Islet precursor cell (in vitro differentiated cells): Measurements from ENCODE around the gene GTF3C2.

ENCODE experiments used
- DNase-seq: peaks from one replicate; pipeline ENCODE4 v3.0.0-alpha.2; 2018

GTF3C2 gene, protein sequence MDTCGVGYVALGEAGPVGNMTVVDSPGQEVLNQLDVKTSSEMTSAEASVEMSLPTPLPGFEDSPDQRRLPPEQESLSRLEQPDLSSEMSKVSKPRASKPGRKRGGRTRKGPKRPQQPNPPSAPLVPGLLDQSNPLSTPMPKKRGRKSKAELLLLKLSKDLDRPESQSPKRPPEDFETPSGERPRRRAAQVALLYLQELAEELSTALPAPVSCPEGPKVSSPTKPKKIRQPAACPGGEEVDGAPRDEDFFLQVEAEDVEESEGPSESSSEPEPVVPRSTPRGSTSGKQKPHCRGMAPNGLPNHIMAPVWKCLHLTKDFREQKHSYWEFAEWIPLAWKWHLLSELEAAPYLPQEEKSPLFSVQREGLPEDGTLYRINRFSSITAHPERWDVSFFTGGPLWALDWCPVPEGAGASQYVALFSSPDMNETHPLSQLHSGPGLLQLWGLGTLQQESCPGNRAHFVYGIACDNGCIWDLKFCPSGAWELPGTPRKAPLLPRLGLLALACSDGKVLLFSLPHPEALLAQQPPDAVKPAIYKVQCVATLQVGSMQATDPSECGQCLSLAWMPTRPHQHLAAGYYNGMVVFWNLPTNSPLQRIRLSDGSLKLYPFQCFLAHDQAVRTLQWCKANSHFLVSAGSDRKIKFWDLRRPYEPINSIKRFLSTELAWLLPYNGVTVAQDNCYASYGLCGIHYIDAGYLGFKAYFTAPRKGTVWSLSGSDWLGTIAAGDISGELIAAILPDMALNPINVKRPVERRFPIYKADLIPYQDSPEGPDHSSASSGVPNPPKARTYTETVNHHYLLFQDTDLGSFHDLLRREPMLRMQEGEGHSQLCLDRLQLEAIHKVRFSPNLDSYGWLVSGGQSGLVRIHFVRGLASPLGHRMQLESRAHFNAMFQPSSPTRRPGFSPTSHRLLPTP

DNA sequence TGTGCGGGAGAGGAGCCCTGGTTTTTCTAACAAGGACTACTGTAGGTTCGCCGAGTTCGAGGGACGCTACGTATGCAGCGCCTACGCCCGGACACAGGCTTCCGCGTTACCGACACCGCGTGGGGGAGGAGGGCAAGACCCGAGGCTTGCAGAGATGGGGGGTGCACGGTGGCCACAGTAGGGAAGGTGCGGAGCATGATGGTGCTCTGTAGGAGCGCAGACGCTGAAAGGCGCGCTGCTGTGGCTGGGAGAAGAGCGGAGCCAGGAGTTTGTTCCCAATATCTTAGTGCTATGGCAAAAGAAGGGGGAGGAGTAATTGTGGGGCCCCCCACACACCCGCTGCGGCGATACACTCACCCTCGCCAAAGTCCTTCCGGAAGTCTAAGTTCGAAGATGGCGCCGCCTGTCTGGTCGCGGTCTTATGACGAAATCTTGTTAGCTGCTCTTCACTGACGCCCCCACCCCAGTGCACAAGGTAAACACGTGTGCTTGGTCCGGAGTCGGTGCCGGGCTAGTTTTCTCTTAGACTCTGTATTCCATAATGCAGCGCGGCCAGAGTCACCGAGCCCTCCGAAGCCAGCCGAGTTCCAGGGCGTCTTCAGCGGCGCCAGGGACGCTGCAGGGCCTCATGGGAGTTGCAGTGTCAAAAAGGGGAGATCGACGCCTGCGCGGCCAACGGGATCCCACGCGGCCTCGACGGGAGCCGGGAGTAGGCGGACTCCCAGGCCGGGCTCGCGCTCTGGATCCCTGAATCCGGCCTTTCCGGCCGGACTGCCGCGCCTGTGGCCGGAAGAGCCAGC lies at the start of gene GTF3C2:
Gene GTF3C2, minus strand, starts transcription at position 383 of the 800 bp plus-strand sequence. CDS start 13,210 bp downstream, outside the sequence.
- DNase-seq: peak; percentile 99

DNA sequence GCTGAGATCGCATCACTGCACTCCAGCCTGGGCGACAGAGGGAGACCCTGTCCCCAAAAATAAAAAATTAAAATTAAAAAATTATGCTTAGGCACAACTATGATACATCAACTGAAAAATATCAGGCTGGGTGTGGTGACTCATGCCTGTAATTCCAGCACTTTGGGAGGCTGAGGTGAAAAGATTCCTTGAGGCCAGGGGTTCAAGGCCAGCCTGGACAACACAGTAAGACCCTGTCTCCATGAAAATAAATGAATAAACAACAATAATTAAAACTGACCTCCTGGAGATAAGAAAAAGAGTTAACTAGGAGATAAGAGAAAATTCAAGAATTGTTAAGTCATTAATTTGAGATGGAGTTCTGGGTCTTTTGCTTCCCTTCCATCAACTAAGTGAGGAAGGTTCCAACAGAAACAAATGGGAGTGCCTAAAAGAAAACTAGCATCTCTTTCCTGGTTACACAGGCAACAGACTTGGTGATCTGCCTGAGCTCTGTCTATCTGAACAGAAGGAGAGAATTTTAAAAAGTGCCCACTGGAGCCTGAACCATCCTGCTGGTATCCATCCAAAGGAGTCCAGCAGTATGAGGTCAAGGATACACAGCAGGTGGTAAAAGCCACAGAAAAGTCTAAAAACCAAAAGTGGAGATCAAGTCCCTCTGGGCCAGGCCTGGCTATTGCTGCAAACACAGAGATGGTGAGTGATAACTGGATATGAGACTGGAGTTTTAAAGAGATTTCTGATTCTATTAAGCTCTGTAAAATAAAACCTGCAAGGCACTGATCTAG lies 44.0 kb upstream of the GTF3C2 start:
- DNase-seq: no peak

DNA sequence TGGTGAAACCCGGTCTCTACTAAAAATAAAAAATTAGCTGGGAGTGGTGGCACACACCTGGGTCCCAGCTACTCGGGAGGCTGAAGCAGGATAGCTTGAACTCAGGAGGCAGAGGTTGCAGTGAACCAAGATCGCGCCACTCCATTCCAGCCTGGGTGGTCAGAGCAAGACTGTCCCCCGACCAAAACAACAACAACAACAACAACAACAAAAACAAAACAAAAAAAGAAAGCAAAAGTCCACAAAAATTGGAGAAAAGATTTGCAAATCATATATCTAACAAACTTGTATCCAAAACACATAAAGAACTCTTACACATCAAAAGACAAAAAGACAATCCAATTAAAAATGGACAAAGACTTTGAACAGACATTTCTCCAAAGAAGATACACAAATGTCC lies 42.4 kb upstream of the GTF3C2 start:
- DNase-seq: no peak

DNA sequence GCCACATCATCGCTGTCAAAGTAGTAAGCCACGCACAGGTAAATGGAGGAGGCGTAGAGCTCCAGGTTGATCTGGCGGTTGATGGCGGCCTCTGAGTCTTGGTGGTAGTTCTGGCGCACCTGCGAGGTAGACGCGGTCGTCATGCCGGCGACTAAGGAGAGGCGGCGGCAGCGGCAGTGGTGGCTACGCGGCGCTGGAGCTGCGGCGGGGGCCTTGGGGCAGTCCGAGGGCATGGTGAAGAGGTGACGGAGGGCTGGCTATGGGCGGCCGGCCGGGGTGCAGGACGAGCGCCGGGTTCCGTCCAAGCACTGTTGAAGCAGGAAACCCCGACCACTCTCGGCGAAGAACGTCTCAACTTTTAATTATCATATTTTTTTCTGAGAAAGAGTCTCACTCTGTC lies 36.7 kb upstream of the GTF3C2 start:
- no peak for DNase-seq

DNA sequence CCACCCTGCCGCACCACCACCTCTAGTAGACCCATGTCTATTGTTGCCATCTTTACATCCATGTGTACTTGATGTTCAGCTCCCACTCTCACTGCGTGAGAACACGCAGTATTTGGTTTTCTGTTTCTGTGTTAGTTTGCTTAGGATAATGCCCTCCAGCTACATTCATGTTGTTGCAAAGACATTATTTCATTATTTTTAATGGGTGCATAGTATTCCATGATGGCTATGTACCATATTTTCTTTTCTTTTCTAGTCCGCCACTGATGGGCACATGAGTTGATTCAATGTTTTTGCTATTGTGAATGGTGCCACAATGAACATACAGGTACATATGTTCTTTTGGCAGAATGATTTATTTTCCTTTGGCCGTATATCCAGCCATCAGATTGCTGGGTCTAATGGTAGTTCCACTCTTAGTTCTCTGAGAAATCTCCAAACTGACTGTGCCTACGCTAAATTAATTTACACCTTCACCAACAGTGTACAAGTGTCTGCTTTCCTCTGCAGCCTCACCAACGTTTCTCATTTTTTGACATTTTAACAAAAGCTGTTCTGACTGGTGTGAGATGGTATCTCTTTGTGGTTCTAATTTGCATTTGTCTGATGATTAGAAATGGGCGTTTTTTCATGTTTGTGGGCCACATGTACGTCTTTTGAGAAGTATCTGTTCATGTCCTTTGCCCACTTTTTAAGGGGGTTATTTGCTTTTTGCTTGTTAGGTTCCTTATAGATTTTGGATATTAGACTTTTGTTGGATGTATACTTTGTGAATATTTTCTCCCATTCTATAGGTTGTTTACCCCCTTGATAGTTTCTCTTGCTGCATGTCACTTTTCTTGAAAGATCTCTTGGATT lies 34.5 kb upstream of the GTF3C2 start:
- DNase-seq: no peak

DNA sequence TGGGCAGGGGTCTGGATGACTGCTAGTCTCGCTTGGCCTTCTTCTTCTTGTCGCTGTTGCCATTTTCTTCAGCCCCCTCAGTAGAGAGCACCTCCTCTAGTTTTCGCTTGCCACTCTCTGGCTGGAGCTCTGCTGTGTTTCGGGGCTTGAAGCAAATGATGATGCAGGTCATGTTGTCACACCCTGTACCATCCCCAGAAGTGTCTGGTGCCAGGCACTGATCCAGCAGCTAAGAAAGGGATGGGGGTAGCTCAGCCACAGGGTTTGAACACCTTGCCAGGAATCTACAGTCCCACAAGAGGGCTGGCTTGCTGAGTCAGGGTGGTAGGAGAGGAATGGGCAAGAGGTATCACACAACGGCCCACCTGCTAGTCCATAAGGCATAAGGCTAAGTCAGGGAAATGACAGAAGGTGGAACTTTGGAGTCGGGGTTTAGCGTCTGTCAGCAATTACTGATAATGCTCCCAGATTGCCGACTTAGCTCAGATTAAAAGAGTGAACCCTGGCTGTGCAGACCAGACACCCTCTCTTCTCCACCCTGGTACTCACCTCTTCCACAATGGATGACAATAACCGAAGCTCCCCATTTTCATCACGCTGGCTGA lies 25.1 kb upstream of the GTF3C2 start:
- DNase-seq: no peak

DNA sequence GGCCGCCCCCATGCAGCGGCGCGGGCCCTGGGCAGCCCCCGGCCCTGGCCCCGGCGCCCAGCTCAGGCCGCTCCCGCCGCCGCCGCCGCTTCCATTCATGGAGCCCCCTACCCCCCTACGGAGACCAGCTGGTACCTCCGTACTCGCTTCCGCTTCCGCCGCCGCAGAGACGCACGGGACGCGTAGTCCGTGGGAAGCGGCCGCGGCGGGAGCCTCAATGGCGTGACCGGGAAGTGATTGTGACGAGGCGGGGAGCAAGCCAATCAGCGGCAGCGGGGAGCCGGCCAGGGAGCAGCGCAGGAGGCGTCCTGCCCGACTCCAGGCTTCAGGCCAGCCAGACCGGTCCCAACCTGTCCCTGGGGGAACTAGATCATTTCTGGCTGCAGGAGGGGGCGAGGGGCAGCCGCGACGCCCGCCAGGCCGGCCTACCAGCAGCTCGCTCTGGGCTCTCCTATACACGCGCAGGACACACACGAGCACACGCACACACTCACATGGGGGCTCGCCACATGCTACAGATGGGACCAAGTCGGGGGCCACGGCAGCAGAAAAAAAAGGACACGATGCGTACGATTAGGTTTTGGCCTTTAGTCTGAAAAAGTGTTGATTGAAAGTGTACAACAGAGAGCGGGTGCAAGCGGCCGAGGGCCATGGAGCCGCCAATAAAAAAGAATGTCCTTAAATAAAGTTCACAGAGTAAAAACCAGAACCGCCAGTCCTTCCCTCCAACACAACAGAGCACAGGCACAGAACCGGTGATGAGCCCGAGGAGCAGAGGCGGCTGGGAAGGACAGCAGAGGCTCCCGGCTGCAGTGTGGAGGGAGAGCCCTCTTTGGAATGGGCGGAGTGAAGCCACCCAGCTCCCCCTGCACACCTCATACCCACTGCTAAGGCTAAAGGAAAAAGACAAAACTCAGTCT lies 24.3 kb upstream of the GTF3C2 start, which contains the start of gene ZNF513:
Gene ZNF513, minus strand, starts transcription at position 109 of the 920 bp plus-strand sequence. CDS start 208 bp downstream, outside the sequence.
- DNase-seq: peak; percentile 99

DNA sequence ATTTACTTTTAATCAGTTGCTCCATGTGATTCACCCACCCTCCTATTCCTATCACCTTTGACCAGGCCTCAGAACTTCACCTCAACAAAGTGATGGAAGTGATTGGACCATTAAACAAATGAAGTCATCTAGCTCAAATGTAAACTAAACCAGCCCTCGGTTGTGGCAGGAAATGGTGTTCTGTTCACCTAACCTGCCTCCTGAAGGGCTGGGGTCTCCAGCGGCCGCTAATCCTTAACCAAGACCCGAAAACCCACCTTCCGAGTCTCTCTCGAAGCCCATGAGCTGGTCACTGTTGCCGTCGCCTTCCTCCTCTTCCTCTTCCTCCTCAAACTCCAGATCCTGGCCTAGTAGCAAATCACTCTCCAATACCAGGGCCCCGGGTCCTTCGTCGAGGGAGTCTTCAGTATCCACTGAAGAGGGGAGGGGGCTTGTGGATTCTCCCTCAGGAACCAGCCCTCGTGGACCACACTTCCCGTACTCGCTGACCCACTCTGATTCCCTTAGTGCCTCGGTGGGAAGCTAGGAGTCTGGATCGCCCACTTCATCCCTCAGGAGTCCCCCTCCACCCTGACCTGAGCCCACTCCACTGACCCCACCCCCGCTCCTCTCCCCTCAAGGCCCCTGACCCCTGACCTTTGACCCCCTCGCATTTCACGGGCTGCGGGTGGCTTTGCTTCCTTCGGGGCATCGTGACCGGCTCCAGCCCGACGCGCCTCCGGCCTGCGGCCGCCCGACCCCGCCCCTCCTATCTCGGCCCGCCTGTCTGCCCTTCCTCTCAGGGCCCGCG lies 23.5 kb upstream of the GTF3C2 start:
- peak; percentile 61 for DNase-seq

DNA sequence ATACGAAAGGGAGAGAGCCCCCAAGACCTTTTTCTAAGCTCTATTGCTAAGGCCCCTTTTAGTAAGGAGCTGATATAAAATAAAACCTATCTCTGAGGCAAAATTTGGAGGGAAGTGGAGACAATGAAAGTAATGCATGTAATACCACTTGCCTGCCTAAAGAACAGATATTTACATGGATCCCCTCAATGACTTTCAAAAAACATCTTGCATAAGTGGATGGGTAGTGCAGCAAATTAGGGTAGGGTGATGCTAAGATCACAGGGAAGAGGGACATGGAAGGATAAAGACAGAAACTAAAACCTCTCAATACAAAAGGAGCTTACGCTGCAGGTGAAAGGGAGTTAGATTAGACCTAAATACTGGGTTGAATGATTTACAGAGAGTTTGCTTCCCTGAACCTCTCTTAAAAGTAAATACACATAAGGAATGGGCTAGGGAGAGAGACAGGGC lies 22.8 kb upstream of the GTF3C2 start:
- no peak for DNase-seq

DNA sequence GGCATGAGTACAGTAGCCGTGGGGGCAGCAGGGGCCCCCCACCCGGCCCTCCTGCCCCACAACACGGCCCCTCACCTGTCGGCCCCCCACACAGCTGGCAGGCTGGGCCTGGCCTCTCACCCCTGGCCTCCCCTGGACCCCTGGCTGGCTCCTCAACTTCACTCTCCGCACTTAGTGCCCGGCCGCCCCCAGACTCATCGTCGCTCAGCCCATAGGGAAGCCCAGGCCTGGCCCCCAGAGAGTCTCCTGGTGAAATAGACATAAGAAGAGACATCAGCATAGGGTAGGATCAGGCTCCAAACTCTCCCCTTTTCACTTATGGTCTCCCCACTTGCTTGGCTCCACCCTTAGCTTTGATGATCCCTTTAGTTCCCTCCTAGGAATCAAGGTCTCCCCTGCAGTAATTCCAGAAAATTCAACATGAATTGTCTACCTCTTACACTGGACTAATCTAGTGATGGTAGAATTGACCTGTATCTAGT lies 22.3 kb upstream of the GTF3C2 start:
- no peak for DNase-seq

DNA sequence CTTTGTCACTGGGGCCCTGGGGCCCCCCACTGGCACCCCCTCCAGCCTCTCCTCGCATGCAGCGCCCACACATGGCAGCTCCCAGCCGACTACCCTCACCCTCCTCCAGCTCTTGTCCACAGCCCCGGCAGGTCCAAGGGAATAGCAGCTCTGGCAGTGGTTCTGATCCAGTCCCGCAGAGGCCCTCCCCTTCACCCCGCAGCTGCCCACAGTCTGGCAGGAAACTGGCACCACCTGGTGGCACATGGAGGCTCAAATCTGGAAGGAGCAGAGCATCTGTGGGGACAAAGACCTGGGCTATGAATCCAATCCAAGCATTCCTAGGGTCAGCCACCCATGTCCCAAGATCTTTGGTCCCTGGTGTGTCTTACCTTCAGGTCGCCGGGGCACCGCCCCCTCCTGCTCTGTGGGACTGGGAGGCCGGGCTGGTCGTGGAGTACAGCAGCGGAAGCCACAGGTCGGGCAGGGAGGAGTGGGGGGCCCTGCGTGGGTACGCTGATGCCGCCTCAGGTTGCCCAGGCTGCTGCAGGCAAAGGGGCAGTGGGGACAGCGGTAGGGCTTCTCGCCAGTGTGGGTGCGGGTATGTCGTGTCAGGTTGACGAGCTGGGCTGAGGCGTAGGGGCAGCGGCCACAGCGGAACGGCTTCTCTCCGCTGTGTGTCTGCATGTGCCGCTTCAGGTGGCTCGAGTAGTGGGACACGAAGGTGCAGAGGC lies 21.7 kb upstream of the GTF3C2 start:
- no peak for DNase-seq

DNA sequence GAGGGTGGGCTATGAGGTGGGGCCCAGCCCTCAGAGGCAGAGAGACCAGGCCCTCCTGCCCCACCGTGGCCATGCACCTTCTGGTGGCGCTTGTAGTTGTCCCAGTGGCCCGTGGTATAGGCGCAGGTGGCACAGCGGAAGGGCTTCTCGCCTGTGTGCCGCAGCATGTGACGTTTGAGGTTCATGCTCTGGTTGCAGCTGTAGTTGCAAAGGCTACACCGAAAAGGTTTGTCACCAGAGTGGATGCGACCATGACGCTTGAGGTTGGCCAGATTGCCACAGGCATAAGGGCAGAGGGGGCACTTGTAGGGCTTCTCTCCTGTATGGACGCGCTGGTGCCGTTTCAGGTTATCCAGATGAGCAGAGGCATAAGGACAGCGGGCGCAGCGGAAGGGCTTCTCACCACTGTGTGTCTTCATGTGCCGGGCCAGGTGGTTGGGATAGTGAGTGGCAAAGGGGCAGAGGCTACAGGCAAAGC lies 21.1 kb upstream of the GTF3C2 start:
- DNase-seq: no peak

DNA sequence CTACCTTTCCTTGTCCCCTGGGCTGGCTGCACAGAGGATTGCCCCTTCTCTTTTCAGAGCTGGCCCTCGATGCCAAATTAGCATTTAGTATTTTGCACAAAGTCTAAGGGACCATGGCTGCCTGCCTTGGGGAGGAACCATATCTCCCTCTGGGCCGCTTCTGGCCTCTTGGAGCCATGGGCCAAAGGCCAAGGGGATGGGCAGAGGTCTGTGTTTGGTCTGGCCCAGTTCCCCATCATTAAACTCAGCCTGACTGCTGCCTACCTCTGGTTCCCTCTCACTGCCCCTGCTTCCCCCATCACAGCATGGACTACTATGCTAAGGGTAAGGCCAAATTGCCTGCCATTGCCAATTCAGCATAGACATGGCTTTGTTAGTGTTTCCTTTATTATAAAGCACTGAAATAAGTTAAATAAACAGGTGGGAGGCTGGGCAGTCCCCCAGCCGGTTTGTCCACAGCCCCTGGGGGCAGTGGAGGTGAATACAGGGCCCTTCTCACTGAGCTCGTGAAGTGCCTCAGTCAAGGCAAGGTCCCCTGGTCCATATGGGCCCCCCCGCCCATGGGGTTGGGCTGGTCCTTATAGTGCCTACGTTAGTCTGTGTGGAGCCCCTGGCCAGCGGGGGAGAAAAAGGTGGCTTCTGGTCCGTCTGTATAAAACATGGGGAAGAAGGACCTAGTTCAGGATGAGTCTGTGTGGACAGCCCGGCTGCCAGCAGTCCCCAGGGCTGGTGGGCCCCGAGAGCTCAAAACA lies 20.5 kb upstream of the GTF3C2 start:
- DNase-seq: no peak

DNA sequence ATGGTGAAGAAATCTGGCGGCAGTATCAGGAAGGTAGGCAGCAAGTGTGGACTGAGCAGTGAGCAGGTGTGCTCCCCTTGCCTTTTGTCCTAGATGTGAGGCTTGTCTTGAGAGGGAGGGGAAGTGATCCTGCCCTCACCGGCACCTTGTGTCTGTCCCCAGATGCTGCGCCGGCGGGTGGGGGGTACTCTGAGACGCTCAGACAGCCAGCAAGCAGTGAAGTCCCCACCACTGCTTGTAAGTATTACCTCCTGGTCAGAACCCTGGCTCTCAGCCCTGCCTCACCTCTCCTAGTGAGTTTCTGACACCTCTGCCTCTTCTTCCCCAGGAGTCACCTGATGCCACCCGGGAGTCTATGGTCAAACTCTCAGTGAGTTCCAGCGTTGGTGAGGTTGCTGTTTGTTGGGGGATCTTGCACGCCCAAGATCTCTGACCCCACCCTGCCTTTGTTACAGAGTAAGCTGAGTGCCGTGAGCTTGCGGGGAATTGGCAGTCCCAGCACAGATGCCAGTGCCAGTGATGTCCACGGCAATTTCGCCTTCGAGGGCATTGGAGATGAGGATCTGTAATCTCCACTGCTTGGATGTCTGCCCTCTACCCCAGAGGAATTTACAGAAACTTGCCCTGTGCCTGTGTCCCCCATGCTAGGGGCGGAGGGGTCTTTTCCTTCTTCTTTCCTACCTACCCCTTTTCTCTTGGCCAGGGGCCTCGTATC lies 19.7 kb upstream of the GTF3C2 start:
- DNase-seq: no peak

DNA sequence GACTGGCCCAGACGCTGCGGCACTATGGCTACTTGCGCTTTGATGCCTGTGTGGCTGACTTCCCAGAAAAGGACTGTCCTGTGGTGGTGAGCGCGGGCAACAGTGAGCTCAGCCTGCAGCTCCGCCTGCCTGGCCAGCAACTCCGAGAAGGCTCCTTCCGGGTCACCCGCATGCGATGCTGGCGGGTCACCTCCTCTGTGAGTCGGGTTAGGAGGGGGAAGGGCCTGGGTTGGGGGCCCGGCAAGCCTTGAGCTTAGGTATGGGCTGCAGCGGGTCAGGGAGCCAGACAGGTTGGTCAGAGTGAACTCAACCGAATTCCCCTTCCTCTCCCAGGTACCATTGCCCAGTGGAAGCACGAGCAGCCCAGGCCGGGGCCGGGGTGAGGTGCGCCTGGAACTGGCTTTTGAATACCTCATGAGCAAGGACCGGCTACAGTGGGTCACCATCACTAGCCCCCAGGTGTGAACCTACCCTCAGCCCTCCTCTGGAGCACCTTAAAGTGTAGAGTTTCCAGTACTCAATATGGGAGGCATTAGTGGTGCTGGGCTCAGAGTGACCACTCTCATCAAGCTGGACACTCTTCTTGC lies 19.0 kb upstream of the GTF3C2 start:
- DNase-seq: no peak

DNA sequence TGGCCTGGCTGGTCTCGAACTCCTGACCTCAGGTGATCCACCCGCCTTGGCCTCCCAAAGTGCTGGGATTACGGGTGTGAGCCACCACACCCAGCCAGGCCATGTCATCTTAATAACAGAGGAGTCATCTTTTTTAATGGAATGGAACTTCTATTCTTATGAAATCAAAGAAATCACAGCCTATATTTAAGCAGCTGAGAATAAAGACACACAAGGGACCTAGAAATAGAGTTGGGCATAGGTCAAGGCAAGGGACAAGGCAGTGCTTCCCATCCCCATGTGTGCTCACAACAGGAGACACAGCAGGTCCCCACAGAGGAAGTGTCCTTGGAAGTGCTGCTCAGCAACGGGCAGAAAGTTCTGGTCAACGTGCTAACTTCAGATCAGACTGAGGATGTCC lies 17.0 kb upstream of the GTF3C2 start:
- DNase-seq: no peak
